Activated CD4-positive, alpha-beta T cell treated with anti-CD3 and anti-CD28 coated beads, Interleukin-10, Interleukin-2, amounts not matched to agents 100 ng/mL and 50 ng/mL, durations not matched to agents 16 hours and 8 hours (primary cell): ENCODE measurements around the gene DTX3.

Source experiments
- DNase-seq: peaks from one replicate; pipeline ENCODE4 v3.0.0-alpha.2; 2020

The DTX3 gene

GRCh38 chr12:57620936-57621496 is 16.4 kb downstream of the DTX3 start:
- DNase-seq, result no peak

- DNase-seq, result peak; percentile 61
These were observed 17.1 kb downstream of the DTX3 start for GRCh38 chr12:57621497-57622292.

GRCh38 chr12:57622293-57623245 is 17.9 kb downstream of the DTX3 start:
- no peak for DNase-seq

GRCh38 chr12:57623385-57623784 is 18.8 kb downstream of the DTX3 start:
- no peak for DNase-seq

GRCh38 chr12:57623811-57624390 is 19.3 kb downstream of the DTX3 start:
- DNase-seq, result no peak

- no peak for DNase-seq
These were observed 20.0 kb downstream of the DTX3 start for GRCh38 chr12:57624441-57625220.

GRCh38 chr12:57625261-57626032 is 20.8 kb downstream of the DTX3 start:
- DNase-seq, result no peak

- DNase-seq, result no peak
These were observed 21.7 kb downstream of the DTX3 start for GRCh38 chr12:57626111-57626920.

- no peak for DNase-seq
These were observed 22.4 kb downstream of the DTX3 start for GRCh38 chr12:57626921-57627445.

- peak; percentile 31 for DNase-seq
These were observed 23.1 kb downstream of the DTX3 start for GRCh38 chr12:57627501-57628279.

GRCh38 chr12:57628280-57629191 is 23.9 kb downstream of the DTX3 start:
- no peak for DNase-seq

- no peak for DNase-seq
These were observed 25.4 kb downstream of the DTX3 start for GRCh38 chr12:57629897-57630471.

GRCh38 chr12:57630891-57631433 is 26.3 kb downstream of the DTX3 start:
- no peak for DNase-seq

- no peak for DNase-seq
These were observed 27.0 kb downstream of the DTX3 start for GRCh38 chr12:57631566-57632072.

GRCh38 chr12:57632073-57632957 is 27.7 kb downstream of the DTX3 start:
- peak; percentile 34 for DNase-seq
